Measurements from ENCODE around the gene ZNF275. TPM values are rescaled to one million over a fixed set of nuclear protein-coding genes. Genes with fewer than 3 reads are reported as not detected.
A peak's percentile ranks its signal among the peaks of the same experiment; 100 is the strongest.
"Not testable (repeated sequence)": the region's sequence is repeated elsewhere in the genome, so short reads cannot be mapped to it uniquely, and the experiment has no call there.

ZNF275 gene, protein sequence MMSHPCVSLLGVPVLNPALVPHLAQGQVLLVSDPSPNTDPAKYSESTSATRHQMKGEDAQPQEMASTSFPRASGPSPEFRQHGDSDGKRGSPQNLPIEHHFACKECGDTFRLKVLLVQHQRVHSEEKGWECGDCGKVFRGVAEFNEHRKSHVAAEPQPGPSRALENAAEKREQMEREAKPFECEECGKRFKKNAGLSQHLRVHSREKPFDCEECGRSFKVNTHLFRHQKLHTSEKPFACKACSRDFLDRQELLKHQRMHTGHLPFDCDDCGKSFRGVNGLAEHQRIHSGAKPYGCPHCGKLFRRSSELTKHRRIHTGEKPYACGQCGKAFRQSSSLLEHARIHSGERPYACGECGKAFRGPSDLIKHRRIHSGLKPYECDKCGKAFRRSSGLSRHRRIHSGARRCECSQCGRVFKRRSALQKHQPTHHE
- 10 to 100 TPM; 12.5 to 13.9 TPM for total RNA-seq

DNA sequence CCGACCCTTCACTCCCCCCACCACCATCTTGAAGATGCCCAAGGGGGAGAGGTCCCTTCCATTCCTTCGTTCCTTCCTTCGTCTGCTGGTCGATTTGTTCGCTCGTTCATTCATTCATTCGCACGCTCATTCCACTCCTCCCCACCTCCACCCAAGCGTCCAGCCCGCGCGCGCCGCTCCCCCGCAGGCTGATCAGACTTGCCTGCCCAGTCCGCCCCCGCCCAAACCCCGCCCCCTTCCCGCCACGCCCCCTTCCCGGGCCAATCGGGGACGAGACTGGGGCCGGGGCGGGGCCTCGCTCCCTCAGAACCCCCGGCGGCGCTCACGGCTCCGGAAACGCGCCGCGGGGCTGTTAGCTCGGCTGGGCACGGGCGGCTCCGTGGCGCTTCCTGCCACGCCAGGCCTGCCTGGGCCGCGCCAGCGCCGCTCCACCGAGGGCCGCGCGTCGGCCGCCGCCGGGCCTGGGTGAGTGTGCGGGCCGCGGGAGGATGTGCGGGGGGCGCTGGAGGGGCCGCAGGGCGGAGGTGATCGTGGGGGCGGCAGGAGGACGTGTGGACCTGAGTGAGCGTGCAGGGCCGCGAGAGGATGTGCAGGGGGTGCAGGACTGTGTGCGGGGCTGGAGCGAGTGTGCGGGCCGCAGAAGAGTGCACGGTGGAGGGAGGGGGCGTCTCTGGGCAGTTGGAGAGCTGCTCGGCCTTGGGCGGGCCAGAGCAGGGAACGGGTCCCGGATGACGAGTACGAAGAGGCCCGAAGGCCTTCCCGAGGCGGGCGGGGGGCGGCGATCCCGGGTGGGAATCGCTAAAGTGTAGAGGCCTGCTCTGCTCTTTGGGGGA lies at the start of gene ZNF275:
TSS of gene ZNF275 (plus strand) at position 333 of the 833 bp plus-strand sequence. CDS start 2,527 bp downstream, outside the sequence.
- peak; percentile 85 for DNase-seq
- peaks cover 2% of the 10 kb centered on the region for H3K27me3 Mint-ChIP-seq
- H3K4me3 Mint-ChIP-seq = peak within 1 kb of the TSS; percentile 86
- H3K36me3 Mint-ChIP-seq = peaks cover 23% of the 10 kb centered on the region
- peak within 1 kb of the TSS; percentile 83 for H3K27ac Mint-ChIP-seq
- H3K4me1 Mint-ChIP-seq = peaks cover 35% of the 10 kb centered on the region
- no peaks in the 10 kb centered on the region for H3K9me3 Mint-ChIP-seq

DNA sequence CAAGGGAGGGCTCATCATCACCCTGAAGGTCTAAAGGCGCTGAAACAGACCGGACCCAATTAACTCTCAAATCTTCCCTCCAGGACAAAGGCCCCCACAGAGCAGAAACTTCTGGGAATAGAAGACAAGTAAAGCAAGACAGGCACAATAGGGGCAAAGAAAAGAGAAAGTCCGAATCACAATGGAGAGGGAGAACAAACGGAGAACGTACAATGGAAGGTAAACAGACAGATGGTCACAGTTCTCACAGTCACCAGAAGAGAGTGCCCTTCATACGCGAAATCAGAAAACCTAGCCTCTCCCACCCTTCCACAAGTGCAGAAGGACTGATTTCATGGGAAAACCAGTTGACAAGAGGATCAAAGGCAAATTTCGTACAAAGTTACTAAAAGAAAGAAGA lies 48.3 kb upstream of the ZNF275 start:
- H3K27me3 Mint-ChIP-seq, H3K4me3 Mint-ChIP-seq, H3K4me1 Mint-ChIP-seq, H3K36me3 Mint-ChIP-seq, H3K9me3 Mint-ChIP-seq, H3K27ac Mint-ChIP-seq, DNase-seq: not testable (repeated sequence)

- not testable (repeated sequence) for H3K27ac Mint-ChIP-seq, H3K4me1 Mint-ChIP-seq, H3K27me3 Mint-ChIP-seq, DNase-seq, H3K36me3 Mint-ChIP-seq, H3K9me3 Mint-ChIP-seq, H3K4me3 Mint-ChIP-seq
Observed at GRCh38 chrX:153288807-153289206, 45.1 kb upstream of the ZNF275 start.

DNA sequence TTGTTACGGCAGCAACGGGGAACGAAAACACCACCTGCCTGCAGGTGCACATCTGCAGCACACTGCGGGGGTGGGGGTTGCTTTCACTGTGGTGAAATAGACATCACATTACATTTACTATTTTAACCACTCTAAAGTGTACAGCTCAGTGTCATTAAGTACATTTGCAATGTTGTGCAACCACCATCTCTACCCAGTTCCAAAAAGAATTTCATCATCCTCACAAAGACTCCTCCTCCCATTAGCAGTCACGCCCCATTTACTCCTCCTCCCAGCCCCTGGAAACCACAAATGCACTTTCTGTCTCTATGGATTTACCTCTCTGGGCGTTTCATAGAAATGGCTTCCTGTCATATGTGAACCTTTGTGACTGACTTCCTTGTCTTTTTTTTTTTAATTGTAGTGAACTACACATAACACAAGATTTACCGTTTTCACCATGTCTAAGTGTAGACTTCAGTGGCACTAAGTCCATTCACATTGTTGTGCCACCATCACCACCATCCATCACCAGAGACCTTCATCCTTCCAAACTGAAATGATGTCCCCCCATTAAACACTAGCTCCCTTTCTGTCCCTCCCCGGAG lies 40.4 kb upstream of the ZNF275 start:
- Mint-ChIP-seq H3K4me3 (peak overlapping the region; percentile 29), H3K27ac (peak overlapping the region; percentile 88), H3K4me1 (peaks cover 10% of the 10 kb centered on the region)
- H3K27me3 Mint-ChIP-seq, H3K9me3 Mint-ChIP-seq, DNase-seq, H3K36me3 Mint-ChIP-seq: not testable (repeated sequence)

DNA sequence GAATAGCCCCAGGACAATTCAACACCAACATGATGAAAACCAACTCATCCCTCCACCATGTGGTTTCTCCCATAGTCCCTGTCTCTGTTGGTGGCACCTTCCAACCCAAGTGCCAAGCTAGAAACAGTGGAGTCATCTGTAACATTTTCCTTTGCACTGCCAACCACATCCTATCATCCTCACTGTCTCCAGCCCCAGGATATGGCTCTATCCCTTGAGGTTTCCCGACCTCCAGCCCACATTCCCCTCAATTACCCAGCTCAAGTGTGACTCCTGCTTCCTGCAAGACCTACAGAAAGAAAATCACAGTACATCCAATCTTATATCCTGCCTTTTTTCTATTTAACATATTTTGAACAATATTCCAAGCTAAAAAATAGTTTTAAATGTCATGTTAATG lies 36.6 kb upstream of the ZNF275 start:
- no peaks in the 10 kb centered on the region for H3K36me3 Mint-ChIP-seq

GRCh38 chrX:153299855-153300254 lies 34.1 kb upstream of the ZNF275 start:
- H3K4me3 Mint-ChIP-seq = no peak overlapping the region

More for the DNA sequence above, 36.6 kb upstream of the ZNF275 start:
- H3K27ac Mint-ChIP-seq = no peak overlapping the region
- peaks cover 10% of the 10 kb centered on the region for H3K4me1 Mint-ChIP-seq
- H3K4me3 Mint-ChIP-seq = no peak overlapping the region
- H3K9me3 Mint-ChIP-seq = peaks cover 5% of the 10 kb centered on the region
- no peak for DNase-seq
- no peaks in the 10 kb centered on the region for H3K27me3 Mint-ChIP-seq

GRCh38 chrX:153301746-153302145 lies 32.2 kb upstream of the ZNF275 start:
- no peak overlapping the region for H3K27ac Mint-ChIP-seq
- no peak overlapping the region for H3K4me3 Mint-ChIP-seq
- no peaks in the 10 kb centered on the region for H3K9me3 Mint-ChIP-seq
- H3K36me3 Mint-ChIP-seq = no peaks in the 10 kb centered on the region
- no peaks in the 10 kb centered on the region for H3K4me1 Mint-ChIP-seq
- peaks cover 14% of the 10 kb centered on the region for H3K27me3 Mint-ChIP-seq
- DNase-seq = no peak

More at GRCh38 chrX:153299855-153300254, 34.1 kb upstream of the ZNF275 start:
- Mint-ChIP-seq H3K36me3 (no peaks in the 10 kb centered on the region), H3K9me3 (no peaks in the 10 kb centered on the region), H3K27me3 (peaks cover 14% of the 10 kb centered on the region), H3K27ac (no peak overlapping the region), H3K4me1 (no peaks in the 10 kb centered on the region)
- DNase-seq = no peak

DNA sequence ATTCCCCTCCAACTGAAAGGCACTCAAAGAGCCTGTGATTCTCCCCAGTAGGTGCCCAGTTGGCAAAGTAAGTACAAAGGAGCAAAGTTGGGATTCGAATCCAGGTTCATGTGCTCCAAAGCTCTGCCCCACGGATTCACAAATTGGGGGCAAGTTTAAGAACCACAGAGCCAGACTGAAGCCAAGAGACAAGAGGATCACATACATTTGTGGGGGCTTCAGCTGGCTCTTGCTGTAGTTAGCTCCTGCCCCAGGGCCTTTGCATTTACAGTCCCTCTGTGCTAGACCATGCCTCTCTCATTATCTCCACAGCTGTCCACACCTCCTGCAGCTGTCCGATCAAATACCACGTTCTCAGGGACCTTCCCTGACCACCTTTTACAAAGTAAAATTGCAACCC lies 31.2 kb upstream of the ZNF275 start:
- no peak for DNase-seq
- Mint-ChIP-seq H3K9me3 (no peaks in the 10 kb centered on the region), H3K27me3 (peaks cover 14% of the 10 kb centered on the region), H3K4me3 (no peak overlapping the region), H3K4me1 (no peaks in the 10 kb centered on the region), H3K27ac (no peak overlapping the region), H3K36me3 (no peaks in the 10 kb centered on the region)

DNA sequence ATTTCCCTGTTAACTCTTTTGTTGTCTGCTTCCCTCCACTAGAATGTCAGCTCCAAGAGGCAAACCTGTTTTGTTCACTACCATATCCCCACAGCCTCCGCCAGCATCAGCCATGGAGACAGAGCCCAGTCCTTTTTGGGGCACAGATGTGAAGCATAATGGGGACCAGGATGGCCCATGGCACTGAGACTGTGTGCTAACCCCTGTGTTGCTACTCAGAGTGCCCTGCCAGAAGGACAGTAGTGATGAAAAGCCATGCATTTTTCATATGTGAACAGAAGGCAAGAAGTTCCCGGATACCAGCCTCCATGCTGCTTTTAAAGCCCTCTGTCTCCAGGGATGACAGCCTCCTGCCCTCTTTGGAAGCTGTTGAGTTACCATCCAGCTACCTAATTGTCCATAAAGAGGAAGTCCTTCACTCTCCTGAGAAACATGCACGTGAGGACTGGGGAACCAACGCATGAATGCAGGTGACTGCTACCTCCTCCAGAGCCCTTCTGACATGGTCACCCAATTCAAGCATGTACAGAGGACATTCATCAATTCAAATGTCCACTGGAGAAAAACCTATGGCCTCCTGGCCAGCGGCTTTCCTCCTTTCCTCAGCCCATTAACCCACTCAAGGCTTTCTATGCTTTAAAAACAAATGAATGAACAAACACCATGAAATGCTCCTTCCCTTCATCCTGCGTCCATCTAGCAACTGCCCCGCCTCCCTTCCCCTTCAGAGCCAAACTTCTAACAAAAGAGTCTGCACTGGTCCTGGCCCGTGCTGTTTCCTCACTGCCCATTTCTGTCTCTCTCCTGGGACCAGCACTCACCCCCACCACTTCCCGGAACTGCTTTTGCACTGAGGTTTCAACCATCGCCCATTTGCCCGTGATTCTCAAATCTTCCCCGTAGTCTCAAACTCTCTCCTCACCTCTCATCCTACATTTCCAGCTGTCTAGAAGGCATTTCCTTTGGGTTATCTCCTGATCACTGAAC lies 30.4 kb upstream of the ZNF275 start:
- Mint-ChIP-seq H3K4me3 (no peak overlapping the region), H3K27ac (no peak overlapping the region), H3K27me3 (peaks cover 14% of the 10 kb centered on the region), H3K4me1 (no peaks in the 10 kb centered on the region), H3K36me3 (no peaks in the 10 kb centered on the region), H3K9me3 (no peaks in the 10 kb centered on the region)
- no peak for DNase-seq

DNA sequence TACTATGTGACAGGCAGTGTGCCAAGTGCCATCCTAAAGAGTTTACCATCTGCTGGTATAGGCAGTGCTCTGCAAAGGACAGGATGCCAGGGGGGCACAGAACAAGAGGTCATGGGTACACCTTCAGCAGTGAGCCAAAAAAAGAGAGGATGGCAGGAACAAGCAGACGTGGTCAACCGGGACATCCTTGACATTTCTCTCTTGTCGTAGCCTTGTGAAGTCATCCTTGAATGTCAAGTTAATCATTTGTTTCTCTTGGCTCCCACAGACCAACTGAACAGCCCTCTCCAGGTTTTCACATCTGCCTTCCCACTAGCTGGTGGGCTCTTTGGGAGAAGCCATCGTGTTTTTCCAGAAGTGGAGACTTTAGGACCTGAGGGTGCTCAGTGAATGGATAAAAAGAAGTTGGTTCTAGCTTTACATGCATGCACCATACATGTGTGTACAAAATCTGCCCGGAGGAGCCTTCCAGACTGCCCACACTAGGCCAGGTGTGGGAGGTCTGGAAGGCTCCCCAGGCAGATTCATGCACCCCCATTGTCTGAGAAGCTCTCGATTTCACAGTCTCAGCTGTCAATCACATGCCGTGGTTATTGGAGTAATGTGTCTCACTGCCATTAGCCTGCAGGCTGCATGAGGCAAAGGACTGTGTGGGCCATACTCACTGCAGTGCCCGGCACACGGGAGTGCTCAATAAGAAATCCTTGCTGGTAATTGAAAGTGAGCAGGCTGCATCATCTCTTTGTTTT lies 28.8 kb upstream of the ZNF275 start:
- DNase-seq = no peak
- no peaks in the 10 kb centered on the region for H3K9me3 Mint-ChIP-seq
- H3K4me1 Mint-ChIP-seq = no peaks in the 10 kb centered on the region
- no peak overlapping the region for H3K27ac Mint-ChIP-seq
- peaks cover 14% of the 10 kb centered on the region for H3K27me3 Mint-ChIP-seq
- no peaks in the 10 kb centered on the region for H3K36me3 Mint-ChIP-seq
- no peak overlapping the region for H3K4me3 Mint-ChIP-seq

- H3K36me3 Mint-ChIP-seq = no peaks in the 10 kb centered on the region
- no peaks in the 10 kb centered on the region for H3K4me1 Mint-ChIP-seq
- H3K27me3 Mint-ChIP-seq = peaks cover 14% of the 10 kb centered on the region
- H3K9me3 Mint-ChIP-seq = no peaks in the 10 kb centered on the region
- no peak for DNase-seq
- H3K4me3 Mint-ChIP-seq = no peak overlapping the region
- H3K27ac Mint-ChIP-seq = no peak overlapping the region
Observed at GRCh38 chrX:153305972-153306371, 28.0 kb upstream of the ZNF275 start.

DNA sequence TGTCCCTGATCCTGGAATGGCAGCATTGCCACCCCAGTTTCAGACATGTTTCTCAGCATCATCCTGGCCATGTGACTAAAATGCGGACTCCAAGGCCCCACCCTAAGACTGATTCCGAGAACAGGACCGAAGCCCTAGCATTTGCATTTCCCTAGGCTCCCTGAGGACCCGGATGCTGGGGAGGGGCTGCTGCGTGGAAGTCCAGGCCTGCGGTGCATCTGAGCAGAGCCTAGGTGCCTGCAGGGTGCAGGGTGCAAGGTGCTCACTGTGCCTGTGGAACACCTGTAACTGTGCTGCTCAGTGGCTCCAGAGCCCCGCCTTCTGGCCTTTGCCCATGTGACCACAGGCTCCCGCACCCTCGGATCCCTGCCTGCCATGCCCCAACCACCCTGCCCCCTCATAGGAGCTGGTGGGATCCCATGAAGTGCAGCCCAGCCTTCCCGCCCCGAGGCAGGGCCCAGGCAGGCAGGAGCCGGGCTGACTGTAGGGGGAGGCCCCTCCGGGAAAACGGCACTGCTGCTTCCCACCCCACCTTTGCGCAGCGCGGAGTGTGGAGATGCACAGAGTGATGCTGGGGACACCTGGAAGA lies 27.3 kb upstream of the ZNF275 start:
- Mint-ChIP-seq H3K9me3 (no peaks in the 10 kb centered on the region), H3K27ac (no peak overlapping the region), H3K4me3 (no peak overlapping the region), H3K27me3 (peaks cover 14% of the 10 kb centered on the region), H3K36me3 (no peaks in the 10 kb centered on the region), H3K4me1 (no peaks in the 10 kb centered on the region)
- DNase-seq = no peak

DNA sequence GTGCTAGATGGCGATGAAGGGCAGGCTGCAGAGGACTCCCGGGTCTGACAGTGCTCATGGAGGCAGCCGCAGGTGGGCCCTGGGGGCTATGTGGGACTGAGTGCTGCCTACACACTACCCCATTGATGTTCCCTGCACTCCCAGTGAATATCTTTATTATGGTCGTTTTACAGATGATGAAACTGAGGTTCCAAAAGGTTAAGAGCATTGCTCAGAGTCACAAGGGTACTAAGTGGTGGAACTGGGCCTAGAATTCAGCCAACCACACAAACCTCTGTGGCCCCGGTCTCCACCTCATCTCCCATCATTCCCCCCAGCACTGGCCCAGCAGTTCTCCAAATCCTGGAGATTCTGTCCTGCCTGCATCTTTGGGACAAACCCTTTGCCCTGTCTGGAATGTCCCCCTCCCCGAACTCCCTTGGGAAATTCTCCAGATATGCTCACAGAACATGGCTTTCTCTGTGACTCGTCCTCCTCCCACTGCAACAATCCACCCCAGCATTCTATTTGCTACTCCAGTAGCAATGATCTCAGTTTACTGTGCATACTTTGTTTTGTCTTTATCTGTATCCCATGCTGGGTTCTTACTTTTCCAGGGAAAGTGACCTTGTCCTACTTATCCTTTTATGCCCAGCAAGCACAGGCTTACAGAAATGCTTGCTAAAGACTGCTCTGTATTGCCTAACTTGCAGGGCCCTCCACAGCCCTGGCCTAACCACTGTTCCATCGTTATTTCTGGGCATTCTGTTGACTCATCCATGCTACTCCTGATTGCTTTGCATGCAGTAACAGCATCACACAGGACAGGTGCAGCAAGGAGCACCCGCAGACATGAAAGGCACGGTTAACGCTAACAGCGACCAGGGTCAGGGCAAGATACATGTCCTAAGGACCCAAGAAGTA lies 26.4 kb upstream of the ZNF275 start:
- no peak for DNase-seq
- no peaks in the 10 kb centered on the region for H3K4me1 Mint-ChIP-seq
- H3K9me3 Mint-ChIP-seq = no peaks in the 10 kb centered on the region
- no peak overlapping the region for H3K27ac Mint-ChIP-seq
- H3K27me3 Mint-ChIP-seq = peaks cover 14% of the 10 kb centered on the region
- no peak overlapping the region for H3K4me3 Mint-ChIP-seq
- H3K36me3 Mint-ChIP-seq = no peaks in the 10 kb centered on the region
